PFSK-1 (cell line): ENCODE data around the gene DLL1.

Experiments
- POLR2AphosphoS5 ChIP-seq: IDR thresholded peaks from 2 replicates; pipeline ENCODE4 v1.6.1; 2012; ENCODE audit warnings: low read depth, mild to moderate bottlenecking, control low read depth, low read length, moderate library complexity
- TAF1 ChIP-seq: IDR thresholded peaks from 2 replicates; pipeline ENCODE4 v1.6.1; 2012; ENCODE audit warnings: low read length, control low read depth, borderline replicate concordance; ENCODE audit not compliant: insufficient read depth

DNA sequence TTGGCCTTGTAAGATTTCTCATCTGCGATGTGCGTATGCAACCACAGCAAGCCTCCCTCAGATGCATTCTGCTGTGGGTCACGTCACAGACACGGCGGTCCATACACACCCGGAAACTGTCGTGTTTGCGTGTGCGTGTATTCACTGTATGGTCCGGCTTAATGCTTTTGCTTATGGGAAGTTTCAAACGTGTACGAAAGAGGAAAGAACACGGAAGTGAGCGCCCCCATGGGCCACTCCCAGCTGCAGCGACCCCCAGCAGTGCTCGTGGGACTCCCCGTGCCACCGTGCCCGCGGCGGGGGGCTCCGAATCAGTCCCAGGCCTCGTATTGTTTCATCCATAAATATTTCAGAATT is 10.2 kb downstream of the DLL1 start:
- TF ChIP-seq POLR2AphosphoS5, result no peak
- no peak for TF ChIP-seq TAF1
